Fibroblast of lung (primary cell): Measurements from ENCODE around the gene ACAT2.

Experiments
- CTCF ChIP-seq, 2 donors: IDR thresholded peaks in 1 of 2; conservative IDR thresholded peaks in 1 of 2; 1 replicate in 1 of 2; 2 replicates in 1 of 2; pipeline ENCODE4 v1.5.1; 2011 to 2012; ENCODE audit warnings: low read length in 2 of 2, control low read depth in 1 of 2, inconsistent platforms in 1 of 2, low read depth in 1 of 2, mild to moderate bottlenecking in 1 of 2
- EZH2 ChIP-seq: IDR thresholded peaks from 2 replicates; pipeline ENCODE4 v1.5.1; 2012; ENCODE audit warnings: low read length, control low read depth, mild to moderate bottlenecking; ENCODE audit errors: missing control alignments

- TF ChIP-seq CTCF (conservative IDR thresholded peaks at IDR 0.05 in 1 of 2, IDR thresholded peaks at IDR 0.05 in 1 of 2; ENCODE audit: low read depth in 1 of 2, low read length in 2 of 2) (no peak), EZH2 (no peak)
These were observed 27.0 kb downstream of the ACAT2 start for GRCh38 chr6:159788753-159789376.
